ENCODE results near the gene KIF3A. TPM values are rescaled to one million over a fixed set of nuclear protein-coding genes. Genes with fewer than 3 reads are reported as not detected.

KIF3A gene
- total RNA-seq, 1 donor from 2014 or later = 27.4 TPM

- Mint-ChIP-seq H3K4me3 (no peak overlapping the region), H3K36me3 (no peaks in the 10 kb centered on the region), H3K27ac (no peak overlapping the region), H3K4me1 (peaks cover 7% of the 10 kb centered on the region), H3K27me3 (ENCODE audit: low read depth) (no peaks in the 10 kb centered on the region), H3K9me3 (no peaks in the 10 kb centered on the region)
- no peak for DNase-seq (ENCODE audit: low spot score in 2 of 2, unreplicated experiment in 2 of 2)
- TF ChIP-seq CTCF (IDR thresholded peaks at IDR 0.05; ENCODE audit: unreplicated experiment) = no peak
Observed at GRCh38 chr5:132679166-132679565, 58.2 kb downstream of the KIF3A start.

- H3K36me3 Mint-ChIP-seq = no peaks in the 10 kb centered on the region
- H3K27ac Mint-ChIP-seq = no peak overlapping the region
- no peaks in the 10 kb centered on the region for H3K27me3 Mint-ChIP-seq (ENCODE audit: low read depth)
- H3K9me3 Mint-ChIP-seq = no peaks in the 10 kb centered on the region
- DNase-seq (ENCODE audit: low spot score in 2 of 2, unreplicated experiment in 2 of 2) = no peak
- peaks cover 7% of the 10 kb centered on the region for H3K4me1 Mint-ChIP-seq
- H3K4me3 Mint-ChIP-seq = no peak overlapping the region
- TF ChIP-seq CTCF (IDR thresholded peaks at IDR 0.05; ENCODE audit: unreplicated experiment) = no peak
Observed at GRCh38 chr5:132678735-132679134, 58.6 kb downstream of the KIF3A start.

- Mint-ChIP-seq H3K4me1 (peaks cover 7% of the 10 kb centered on the region), H3K27me3 (ENCODE audit: low read depth) (no peaks in the 10 kb centered on the region), H3K4me3 (no peak overlapping the region), H3K9me3 (no peaks in the 10 kb centered on the region), H3K27ac (peak overlapping the region; percentile 76), H3K36me3 (no peaks in the 10 kb centered on the region)
- no peak for TF ChIP-seq CTCF (IDR thresholded peaks at IDR 0.05; ENCODE audit: unreplicated experiment)
- no peak for DNase-seq (ENCODE audit: low spot score in 2 of 2, unreplicated experiment in 2 of 2)
Observed at GRCh38 chr5:132677682-132678400, 59.5 kb downstream of the KIF3A start.

GRCh38 chr5:132677191-132677590, 60.2 kb downstream of the KIF3A start:
- H3K9me3 Mint-ChIP-seq = no peaks in the 10 kb centered on the region
- H3K4me3 Mint-ChIP-seq = no peak overlapping the region
- H3K36me3 Mint-ChIP-seq = no peaks in the 10 kb centered on the region
- no peaks in the 10 kb centered on the region for H3K27me3 Mint-ChIP-seq (ENCODE audit: low read depth)
- DNase-seq (ENCODE audit: low spot score in 2 of 2, unreplicated experiment in 2 of 2) = no peak
- peaks cover 7% of the 10 kb centered on the region for H3K4me1 Mint-ChIP-seq
- TF ChIP-seq CTCF (IDR thresholded peaks at IDR 0.05; ENCODE audit: unreplicated experiment) = no peak
- H3K27ac Mint-ChIP-seq = no peak overlapping the region

- H3K9me3 Mint-ChIP-seq = no peaks in the 10 kb centered on the region
Observed at GRCh38 chr5:132675936-132676689, 61.2 kb downstream of the KIF3A start.

More at GRCh38 chr5:132675936-132676689, 61.2 kb downstream of the KIF3A start:
- peaks cover 7% of the 10 kb centered on the region for H3K4me1 Mint-ChIP-seq
- H3K27ac Mint-ChIP-seq = no peak overlapping the region
- no peaks in the 10 kb centered on the region for H3K27me3 Mint-ChIP-seq (ENCODE audit: low read depth)
- H3K4me3 Mint-ChIP-seq = no peak overlapping the region
- no peak for DNase-seq (ENCODE audit: low spot score in 2 of 2, unreplicated experiment in 2 of 2)
- TF ChIP-seq CTCF (IDR thresholded peaks at IDR 0.05; ENCODE audit: unreplicated experiment) = no peak
- H3K36me3 Mint-ChIP-seq = no peaks in the 10 kb centered on the region
